ENCODE results near the gene TMEM95. TPM values are rescaled to one million over a fixed set of nuclear protein-coding genes. Genes with fewer than 3 reads are reported as not detected.
A peak's percentile ranks its signal among the peaks of the same experiment; 100 is the strongest.

TMEM95 gene
- total RNA-seq, 1 experiment from 2014 or later: not detected

DNA sequence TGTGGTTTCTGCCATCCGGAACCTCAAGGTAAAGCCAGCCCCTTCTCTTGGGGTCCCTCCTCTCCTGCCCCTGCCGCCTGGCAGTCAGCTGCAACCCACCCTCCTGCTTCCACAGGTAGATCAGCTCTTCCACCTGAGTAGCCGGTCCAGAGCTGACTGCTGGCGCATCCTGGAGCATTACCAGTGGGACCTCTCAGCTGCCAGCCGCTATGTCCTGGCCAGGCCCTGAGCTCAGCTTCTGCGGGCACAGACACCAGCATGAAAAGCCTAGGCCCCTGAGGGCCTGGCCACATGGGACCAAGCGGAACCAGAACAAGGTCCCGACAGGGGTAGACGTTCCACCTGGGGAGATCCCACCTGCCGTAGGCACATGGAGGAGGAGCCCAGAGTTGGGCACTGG is 33.9 kb downstream of the TMEM95 start:
- POLR2A ChIA-PET: interaction anchor here (1.2 to 1.6 kb wide), 2 partner anchors 11 to 165 kb away, joined by 3 to 4 read pairs; no protein-coding TSS in a partner anchor
- TF ChIP-seq CTCF (IDR thresholded peaks at IDR 0.05; ENCODE audit: unreplicated experiment): no peak
- Mint-ChIP-seq H3K4me3 (ENCODE audit: unreplicated experiment) (no peak overlapping the region), H3K27ac (ENCODE audit: low read depth, unreplicated experiment) (no peak overlapping the region), H3K27me3 (ENCODE audit: insufficient read depth, unreplicated experiment) (no peaks in the 10 kb centered on the region), H3K9me3 (ENCODE audit: unreplicated experiment) (no peaks in the 10 kb centered on the region), H3K36me3 (ENCODE audit: insufficient read depth, unreplicated experiment) (peaks cover 50% of the 10 kb centered on the region), H3K4me1 (ENCODE audit: insufficient read depth, unreplicated experiment) (no peaks in the 10 kb centered on the region)
- intact Hi-C loops (cut with micrococcal nuclease): no loop called here
- no TSS peak for BruUV-seq (replicated peaks)
- CTCF ChIA-PET: interaction anchor here (0.6 to 1.2 kb wide), 4 partner anchors 29 to 73 kb away, joined by 3 to 4 read pairs (median 3); no protein-coding TSS in a partner anchor
- DNase-seq (ENCODE audit: unreplicated experiment): no peak

DNA sequence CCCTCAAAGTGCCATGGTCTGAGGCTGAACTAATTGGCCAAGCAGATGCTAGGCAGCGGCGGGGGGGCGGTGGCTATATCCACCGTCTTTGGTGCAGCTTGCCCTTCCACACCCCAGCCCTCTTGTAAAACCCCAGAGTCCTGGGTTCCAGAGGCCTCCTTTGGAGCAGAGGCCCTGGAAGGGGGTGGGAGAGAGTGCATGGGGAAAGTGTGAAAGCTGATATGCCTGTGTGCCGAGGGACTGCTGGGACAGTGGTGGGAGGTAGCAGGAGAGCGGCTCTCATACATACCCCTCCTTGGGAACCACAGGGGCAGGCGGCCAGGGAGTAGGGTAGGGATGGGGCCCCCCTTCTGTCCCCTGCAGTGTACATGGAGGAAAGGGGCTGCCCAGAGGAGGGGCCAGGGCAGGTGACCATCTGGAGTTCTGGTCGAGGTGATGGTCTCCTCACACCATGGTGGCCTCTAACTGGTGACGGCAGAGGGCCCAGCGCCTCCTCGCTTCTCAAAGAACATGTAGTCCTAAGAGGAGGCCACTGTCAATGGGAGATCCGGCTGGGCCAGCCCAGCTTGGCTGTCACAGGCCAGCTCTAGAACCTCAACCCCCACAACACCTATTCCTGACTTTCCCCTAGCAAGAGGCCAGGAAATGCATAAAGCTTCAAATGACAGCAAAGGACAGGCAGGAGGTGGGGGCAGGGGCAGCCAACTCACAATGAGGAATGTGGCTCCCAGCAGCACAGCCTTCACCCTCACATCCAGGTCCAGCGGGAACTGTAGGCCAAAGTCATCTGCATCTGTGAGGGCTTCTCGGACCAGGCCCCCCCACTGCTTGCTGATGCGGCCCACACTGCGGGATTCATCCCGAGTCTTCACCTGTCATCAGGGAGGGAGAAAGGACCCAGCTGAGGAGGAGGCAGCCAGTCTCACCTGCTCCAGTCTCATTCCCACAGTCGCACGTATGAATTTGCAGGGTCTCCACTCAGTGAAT is 35.3 kb downstream of the TMEM95 start:
- intact Hi-C loops (cut with micrococcal nuclease): no loop called here
- Mint-ChIP-seq H3K9me3 (ENCODE audit: unreplicated experiment) (no peaks in the 10 kb centered on the region), H3K4me3 (ENCODE audit: unreplicated experiment) (no peak overlapping the region), H3K27ac (ENCODE audit: low read depth, unreplicated experiment) (no peak overlapping the region), H3K27me3 (ENCODE audit: insufficient read depth, unreplicated experiment) (no peaks in the 10 kb centered on the region), H3K4me1 (ENCODE audit: insufficient read depth, unreplicated experiment) (peaks cover 5% of the 10 kb centered on the region), H3K36me3 (ENCODE audit: insufficient read depth, unreplicated experiment) (peaks cover 50% of the 10 kb centered on the region)
- TSS peak; percentile 48 for BruUV-seq (replicated peaks)
- DNase-seq (ENCODE audit: unreplicated experiment): no peak
- POLR2A ChIA-PET: interaction anchor here (0.6 to 1.2 kb wide), 5 partner anchors 8 to 167 kb away, joined by 3 to 5 read pairs (median 3); partner anchors contain the start of gene TNK1
- CTCF ChIA-PET: interaction anchor here (0.5 to 0.8 kb wide), 3 partner anchors 118 to 869 kb away, joined by 3 to 4 read pairs (median 3); no protein-coding TSS in a partner anchor
- TF ChIP-seq CTCF (IDR thresholded peaks at IDR 0.05; ENCODE audit: unreplicated experiment): no peak

- peaks cover 43% of the 10 kb centered on the region for H3K36me3 Mint-ChIP-seq (ENCODE audit: insufficient read depth, unreplicated experiment)
- H3K4me3 Mint-ChIP-seq (ENCODE audit: unreplicated experiment): no peak overlapping the region
- CTCF ChIA-PET: no interaction called here
- no peak for DNase-seq (ENCODE audit: unreplicated experiment)
- H3K4me1 Mint-ChIP-seq (ENCODE audit: insufficient read depth, unreplicated experiment): peaks cover 6% of the 10 kb centered on the region
- no peak overlapping the region for H3K27ac Mint-ChIP-seq (ENCODE audit: low read depth, unreplicated experiment)
- no peak for TF ChIP-seq CTCF (IDR thresholded peaks at IDR 0.05; ENCODE audit: unreplicated experiment)
- no peaks in the 10 kb centered on the region for H3K27me3 Mint-ChIP-seq (ENCODE audit: insufficient read depth, unreplicated experiment)
- POLR2A ChIA-PET: interaction anchor here (0.6 kb wide), 1 partner anchor 9 kb away, joined by 3 read pairs; no protein-coding TSS in a partner anchor
- no peaks in the 10 kb centered on the region for H3K9me3 Mint-ChIP-seq (ENCODE audit: unreplicated experiment)
- BruUV-seq (replicated peaks): no TSS peak
- intact Hi-C loops (cut with micrococcal nuclease): no loop called here
Measured at GRCh38 chr17:7391307-7391706, 36.4 kb downstream of the TMEM95 start.

Measured in MCF 10A (cell line).